ENCODE results near the gene SEPTIN8.

SEPTIN8 gene

DNA sequence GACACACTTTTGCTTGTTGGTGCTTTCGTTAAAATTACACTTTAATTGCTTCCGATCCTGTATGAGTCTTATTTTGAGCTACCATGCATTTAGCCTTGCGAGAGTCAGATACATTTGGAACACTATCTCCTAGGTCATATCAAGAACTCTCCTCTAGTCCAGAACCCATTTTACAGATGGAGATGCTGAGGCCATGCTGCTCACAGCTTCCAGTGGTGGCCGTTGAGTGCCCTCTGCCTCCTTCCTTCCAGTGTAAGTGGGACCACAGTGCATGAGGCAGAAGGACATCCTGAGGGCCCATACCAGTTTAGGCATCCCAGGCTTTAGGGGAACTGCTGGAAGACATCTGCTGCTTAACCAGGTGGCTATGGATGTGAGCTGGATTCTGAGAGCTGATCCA, 22.9 kb downstream of the SEPTIN8 start:
- Histone ChIP-seq H3K27ac (ENCODE audit: low read depth, low read length) (no peak overlapping the region), H4K12ac (ENCODE audit: low read depth, low read length) (no peak overlapping the region), H3K4me2 (ENCODE audit: low read length) (no peak overlapping the region), H2BK12ac (ENCODE audit: low read length) (no peak overlapping the region), H3K27me3 (ENCODE audit: insufficient read depth, low read length) (no peaks in the 10 kb centered on the region), H3K18ac (ENCODE audit: low read length) (no peak overlapping the region), H3K14ac (ENCODE audit: low read length) (no peak overlapping the region), H3K79me2 (ENCODE audit: control insufficient read depth, insufficient read depth, low read length, poor library complexity) (no peaks in the 10 kb centered on the region), H2BK5ac (ENCODE audit: low read depth, low read length, poor library complexity) (no peak overlapping the region), H3K79me1 (ENCODE audit: low read length) (peaks cover 2% of the 10 kb centered on the region), H3K4me3 (ENCODE audit: low read depth, low read length) (no peak overlapping the region), H3K9me3 (ENCODE audit: insufficient read depth, low read depth, low read length) (no peaks in the 10 kb centered on the region), H2BK120ac (ENCODE audit: insufficient read depth, low read length, poor library complexity) (no peak overlapping the region), H3K36me3 (ENCODE audit: control insufficient read depth in 1 of 2, insufficient read depth in 2 of 2, low read length in 2 of 2) (peaks cover 21 to 37% of the 10 kb centered on the region in 2 experiments), H4K91ac (ENCODE audit: low read depth, low read length) (no peak overlapping the region), H3K23ac (ENCODE audit: low read length) (no peak overlapping the region), H3K4me1 (ENCODE audit: control insufficient read depth in 1 of 2, insufficient read depth in 2 of 2, low read length in 2 of 2) (peaks cover 7 to 8% of the 10 kb centered on the region in 2 experiments), H3K9ac (ENCODE audit: low read length) (no peak overlapping the region), H2AK5ac (ENCODE audit: low read length) (no peak overlapping the region), H3K4ac (ENCODE audit: low read depth, low read length) (no peak overlapping the region), H4K8ac (ENCODE audit: low read depth, low read length) (no peak overlapping the region), H2AFZ (ENCODE audit: insufficient read depth, low read length, poor library complexity) (no peak overlapping the region)
- WGBS (ENCODE audit: extremely low coverage, insufficient coverage, insufficient read length) = no CpG with 5 or more reads among the region's 4 CpGs
- no peak for DNase-seq

DNA sequence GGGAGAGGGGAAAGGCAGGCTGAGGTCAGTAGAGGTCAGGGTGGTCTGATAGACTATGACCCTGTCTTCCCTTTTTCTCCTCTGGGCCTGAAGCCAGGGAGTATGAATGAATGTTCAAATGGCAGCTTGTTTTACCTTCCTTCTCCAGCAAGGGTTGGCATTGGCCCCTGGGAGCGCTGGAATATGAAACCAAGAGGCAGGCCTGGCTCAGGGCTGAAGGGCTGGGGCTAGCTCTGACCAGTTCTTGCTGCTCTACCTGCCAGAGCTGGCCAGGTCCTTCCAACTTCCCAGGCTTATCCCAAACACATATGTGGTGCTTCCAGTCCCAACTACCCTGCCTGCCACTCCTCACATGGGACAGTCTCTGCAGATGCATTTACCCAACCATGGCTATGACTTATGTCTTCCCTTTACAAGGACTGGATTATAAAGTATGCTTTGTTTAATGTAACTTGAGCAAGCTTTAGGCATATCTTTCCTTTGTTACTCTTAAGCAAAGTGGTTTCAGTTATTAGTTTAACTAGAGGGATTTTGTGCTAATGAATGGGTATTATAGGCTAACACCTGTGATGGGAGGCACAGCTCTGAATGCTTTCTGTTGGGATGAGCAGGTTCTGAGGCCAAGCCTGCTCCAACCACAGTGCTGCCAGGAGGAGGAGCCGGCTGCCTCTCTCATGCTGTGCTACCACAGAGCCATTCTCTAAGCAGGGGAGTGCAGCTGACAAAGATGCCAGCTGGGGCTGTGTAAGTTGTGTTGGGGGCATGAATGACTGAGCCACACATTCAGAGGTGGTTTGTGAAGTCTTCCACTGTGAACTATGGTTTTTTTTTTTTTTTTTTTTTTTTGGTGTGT, 23.7 kb downstream of the SEPTIN8 start:
- Histone ChIP-seq H2BK120ac (ENCODE audit: insufficient read depth, low read length, poor library complexity) (no peak overlapping the region), H2BK12ac (ENCODE audit: low read length) (no peak overlapping the region), H3K9me3 (ENCODE audit: insufficient read depth, low read depth, low read length) (no peaks in the 10 kb centered on the region), H4K91ac (ENCODE audit: low read depth, low read length) (no peak overlapping the region), H2BK5ac (ENCODE audit: low read depth, low read length, poor library complexity) (no peak overlapping the region), H3K4ac (ENCODE audit: low read depth, low read length) (no peak overlapping the region), H3K27ac (ENCODE audit: low read depth, low read length) (no peak overlapping the region), H3K36me3 (ENCODE audit: control insufficient read depth in 1 of 2, insufficient read depth in 2 of 2, low read length in 2 of 2) (peaks cover 19 to 34% of the 10 kb centered on the region in 2 experiments), H2AFZ (ENCODE audit: insufficient read depth, low read length, poor library complexity) (no peak overlapping the region), H4K8ac (ENCODE audit: low read depth, low read length) (no peak overlapping the region), H3K4me2 (ENCODE audit: low read length) (no peak overlapping the region), H3K23ac (ENCODE audit: low read length) (no peak overlapping the region), H3K79me2 (ENCODE audit: control insufficient read depth, insufficient read depth, low read length, poor library complexity) (no peaks in the 10 kb centered on the region), H3K4me1 (ENCODE audit: control insufficient read depth in 1 of 2, insufficient read depth in 2 of 2, low read length in 2 of 2) (peaks cover 6 to 8% of the 10 kb centered on the region in 2 experiments), H3K4me3 (ENCODE audit: low read depth, low read length) (no peak overlapping the region), H4K12ac (ENCODE audit: low read depth, low read length) (no peak overlapping the region), H3K14ac (ENCODE audit: low read length) (no peak overlapping the region), H3K9ac (ENCODE audit: low read length) (no peak overlapping the region), H3K18ac (ENCODE audit: low read length) (no peak overlapping the region), H3K27me3 (ENCODE audit: insufficient read depth, low read length) (no peaks in the 10 kb centered on the region), H3K79me1 (ENCODE audit: low read length) (peaks cover 4% of the 10 kb centered on the region), H2AK5ac (ENCODE audit: low read length) (no peak overlapping the region)
- DNase-seq = no peak
- no CpG with 5 or more reads among the region's 2 CpGs for WGBS (ENCODE audit: extremely low coverage, insufficient coverage, insufficient read length)

DNA sequence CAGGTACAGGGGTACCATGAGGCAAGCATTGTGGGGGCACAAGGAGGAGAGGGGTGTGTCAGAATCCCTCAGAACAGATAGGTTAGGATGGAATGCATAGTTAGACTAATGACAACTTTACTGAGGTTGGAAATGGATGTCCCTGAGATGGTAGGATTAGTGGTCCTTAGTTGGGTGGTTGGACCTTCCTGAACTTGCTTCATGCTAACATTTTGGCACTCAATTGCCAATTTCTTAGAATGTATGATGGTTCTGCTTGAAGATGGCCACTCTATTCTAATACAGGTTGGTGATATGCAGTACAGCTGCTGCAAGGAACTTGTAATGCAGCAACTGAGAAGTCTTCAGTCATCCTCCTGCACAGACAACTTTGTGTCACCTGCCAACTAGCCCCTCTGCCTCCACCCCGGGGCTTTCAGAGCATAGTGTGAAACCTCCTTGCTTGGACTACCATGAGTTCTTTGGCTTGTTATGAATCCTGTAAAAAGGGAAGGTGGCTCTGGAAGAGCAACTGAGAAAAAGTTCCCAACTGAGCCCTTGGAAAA, 24.4 kb downstream of the SEPTIN8 start:
- Histone ChIP-seq H4K8ac (ENCODE audit: low read depth, low read length) (no peak overlapping the region), H3K27ac (ENCODE audit: low read depth, low read length) (no peak overlapping the region), H3K18ac (ENCODE audit: low read length) (no peak overlapping the region), H2AK5ac (ENCODE audit: low read length) (no peak overlapping the region), H3K23ac (ENCODE audit: low read length) (no peak overlapping the region), H2BK12ac (ENCODE audit: low read length) (no peak overlapping the region), H2AFZ (ENCODE audit: insufficient read depth, low read length, poor library complexity) (no peak overlapping the region), H3K36me3 (ENCODE audit: control insufficient read depth in 1 of 2, insufficient read depth in 2 of 2, low read length in 2 of 2) (peaks cover 17 to 29% of the 10 kb centered on the region in 2 experiments), H3K14ac (ENCODE audit: low read length) (no peak overlapping the region), H3K9ac (ENCODE audit: low read length) (no peak overlapping the region), H3K4ac (ENCODE audit: low read depth, low read length) (no peak overlapping the region), H3K4me1 (ENCODE audit: control insufficient read depth in 1 of 2, insufficient read depth in 2 of 2, low read length in 2 of 2) (peaks cover 12 to 14% of the 10 kb centered on the region in 2 experiments), H3K79me1 (ENCODE audit: low read length) (peaks cover 9% of the 10 kb centered on the region), H3K9me3 (ENCODE audit: insufficient read depth, low read depth, low read length) (peaks cover 2% of the 10 kb centered on the region), H3K79me2 (ENCODE audit: control insufficient read depth, insufficient read depth, low read length, poor library complexity) (peaks cover 4% of the 10 kb centered on the region), H3K27me3 (ENCODE audit: insufficient read depth, low read length) (no peaks in the 10 kb centered on the region), H3K4me2 (ENCODE audit: low read length) (no peak overlapping the region), H3K4me3 (ENCODE audit: low read depth, low read length) (no peak overlapping the region), H2BK5ac (ENCODE audit: low read depth, low read length, poor library complexity) (no peak overlapping the region), H4K91ac (ENCODE audit: low read depth, low read length) (no peak overlapping the region), H2BK120ac (ENCODE audit: insufficient read depth, low read length, poor library complexity) (no peak overlapping the region), H4K12ac (ENCODE audit: low read depth, low read length) (no peak overlapping the region)
- DNase-seq = no peak
- no CpG with 5 or more reads among the region's 1 CpG for WGBS (ENCODE audit: extremely low coverage, insufficient coverage, insufficient read length)

DNA sequence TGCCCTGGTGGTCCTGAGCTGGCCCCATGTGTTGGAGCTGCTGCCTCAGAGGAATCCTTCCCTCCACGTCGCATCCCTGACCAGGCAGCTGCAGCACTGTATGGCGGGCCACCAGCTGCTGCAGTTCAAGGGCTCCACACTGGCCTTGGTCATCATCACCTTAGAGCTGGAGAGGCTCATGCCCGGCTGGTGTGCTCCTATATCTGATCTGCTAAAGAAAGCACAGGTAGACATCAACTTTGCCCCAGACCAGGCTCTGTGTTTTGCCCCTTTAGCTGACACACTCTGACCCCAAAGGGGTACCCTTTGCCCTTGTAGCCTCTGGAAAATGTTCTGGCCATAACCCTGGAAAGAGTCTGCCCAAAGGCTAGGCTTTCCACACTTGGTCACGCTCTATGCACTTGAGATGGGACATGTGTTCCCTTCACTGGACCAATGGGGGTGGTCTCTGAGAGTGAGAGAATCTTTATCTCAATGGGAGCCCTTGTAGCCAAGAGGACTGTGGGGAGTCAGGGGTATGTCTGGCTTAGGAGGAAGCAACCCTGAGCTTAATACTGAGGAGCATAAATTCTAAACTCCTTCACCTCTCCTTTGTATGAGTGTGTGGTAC, 25.0 kb downstream of the SEPTIN8 start:
- Histone ChIP-seq H3K18ac (ENCODE audit: low read length) (no peak overlapping the region), H2BK120ac (ENCODE audit: insufficient read depth, low read length, poor library complexity) (no peak overlapping the region), H4K8ac (ENCODE audit: low read depth, low read length) (no peak overlapping the region), H2BK12ac (ENCODE audit: low read length) (no peak overlapping the region), H3K36me3 (ENCODE audit: control insufficient read depth in 1 of 2, insufficient read depth in 2 of 2, low read length in 2 of 2) (peaks cover 13 to 23% of the 10 kb centered on the region in 2 experiments), H3K14ac (ENCODE audit: low read length) (no peak overlapping the region), H3K4ac (ENCODE audit: low read depth, low read length) (no peak overlapping the region), H3K4me3 (ENCODE audit: low read depth, low read length) (no peak overlapping the region), H3K4me1 (ENCODE audit: control insufficient read depth in 1 of 2, insufficient read depth in 2 of 2, low read length in 2 of 2) (peaks cover 15 to 16% of the 10 kb centered on the region in 2 experiments), H2AFZ (ENCODE audit: insufficient read depth, low read length, poor library complexity) (no peak overlapping the region), H4K91ac (ENCODE audit: low read depth, low read length) (no peak overlapping the region), H4K12ac (ENCODE audit: low read depth, low read length) (no peak overlapping the region), H3K9me3 (ENCODE audit: insufficient read depth, low read depth, low read length) (peaks cover 2% of the 10 kb centered on the region), H3K79me2 (ENCODE audit: control insufficient read depth, insufficient read depth, low read length, poor library complexity) (peaks cover 7% of the 10 kb centered on the region), H3K27ac (ENCODE audit: low read depth, low read length) (no peak overlapping the region), H3K9ac (ENCODE audit: low read length) (no peak overlapping the region), H3K27me3 (ENCODE audit: insufficient read depth, low read length) (no peaks in the 10 kb centered on the region), H3K23ac (ENCODE audit: low read length) (no peak overlapping the region), H3K4me2 (ENCODE audit: low read length) (no peak overlapping the region), H2BK5ac (ENCODE audit: low read depth, low read length, poor library complexity) (no peak overlapping the region), H3K79me1 (ENCODE audit: low read length) (peaks cover 15% of the 10 kb centered on the region), H2AK5ac (ENCODE audit: low read length) (no peak overlapping the region)
- no CpG with 5 or more reads among the region's 5 CpGs for WGBS (ENCODE audit: extremely low coverage, insufficient coverage, insufficient read length)
- DNase-seq = no peak
